ENCODE data around the gene PERM1. TPM values are rescaled to one million over a fixed set of nuclear protein-coding genes. Genes with fewer than 3 reads are reported as not detected.
A peak's percentile ranks its signal among the peaks of the same experiment; 100 is the strongest.

The PERM1 gene
- total RNA-seq, 1 donor: 0.43 TPM

DNA sequence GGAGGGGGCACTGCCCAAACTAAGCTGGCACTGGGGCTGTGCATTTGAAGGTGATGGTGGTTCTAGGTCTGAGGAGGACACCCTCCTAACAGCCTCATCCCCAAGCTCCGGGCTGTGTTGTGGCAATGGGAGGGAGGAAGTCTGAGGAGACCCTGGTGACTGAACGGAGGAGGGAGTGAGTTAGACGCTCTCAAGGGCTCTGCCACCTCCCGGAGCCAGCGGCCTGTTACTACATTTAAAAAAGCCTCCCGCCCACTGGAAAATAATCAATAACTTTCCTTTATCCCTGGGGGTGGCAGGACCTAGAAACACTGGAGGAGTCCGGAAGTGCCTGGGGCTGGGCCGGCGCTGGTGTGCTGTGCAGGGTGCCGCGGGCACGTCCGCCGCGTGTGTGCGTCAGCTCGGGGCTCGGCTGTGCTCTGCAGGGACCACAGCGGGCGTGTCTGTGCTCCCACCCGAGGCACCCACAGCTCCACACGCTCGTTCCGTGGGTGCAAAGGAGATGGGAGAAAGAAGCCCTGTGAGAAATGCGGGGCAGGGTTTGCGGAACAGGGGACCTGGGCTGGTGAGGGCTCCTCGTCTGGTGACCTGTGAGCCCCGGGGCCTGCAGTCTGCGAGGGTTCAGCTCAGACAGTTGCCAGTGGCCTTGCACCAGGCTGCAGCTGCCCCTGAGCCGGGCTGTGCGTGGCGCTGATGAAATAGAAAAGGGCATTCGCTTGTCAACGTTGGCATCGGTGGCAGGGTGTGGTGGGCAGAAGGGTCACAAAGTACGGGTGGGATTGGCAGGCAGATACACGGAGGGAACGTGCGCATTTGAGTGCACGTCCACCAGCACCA, 52.9 kb downstream of the PERM1 start:
- TF ChIP-seq, protein P1, sequence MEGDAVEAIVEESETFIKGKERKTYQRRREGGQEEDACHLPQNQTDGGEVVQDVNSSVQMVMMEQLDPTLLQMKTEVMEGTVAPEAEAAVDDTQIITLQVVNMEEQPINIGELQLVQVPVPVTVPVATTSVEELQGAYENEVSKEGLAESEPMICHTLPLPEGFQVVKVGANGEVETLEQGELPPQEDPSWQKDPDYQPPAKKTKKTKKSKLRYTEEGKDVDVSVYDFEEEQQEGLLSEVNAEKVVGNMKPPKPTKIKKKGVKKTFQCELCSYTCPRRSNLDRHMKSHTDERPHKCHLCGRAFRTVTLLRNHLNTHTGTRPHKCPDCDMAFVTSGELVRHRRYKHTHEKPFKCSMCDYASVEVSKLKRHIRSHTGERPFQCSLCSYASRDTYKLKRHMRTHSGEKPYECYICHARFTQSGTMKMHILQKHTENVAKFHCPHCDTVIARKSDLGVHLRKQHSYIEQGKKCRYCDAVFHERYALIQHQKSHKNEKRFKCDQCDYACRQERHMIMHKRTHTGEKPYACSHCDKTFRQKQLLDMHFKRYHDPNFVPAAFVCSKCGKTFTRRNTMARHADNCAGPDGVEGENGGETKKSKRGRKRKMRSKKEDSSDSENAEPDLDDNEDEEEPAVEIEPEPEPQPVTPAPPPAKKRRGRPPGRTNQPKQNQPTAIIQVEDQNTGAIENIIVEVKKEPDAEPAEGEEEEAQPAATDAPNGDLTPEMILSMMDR (IDR thresholded peaks at IDR 0.05; ENCODE audit: insufficient read depth, low read depth, low read length): no peak
- H3K4me3 ChIP-seq (ENCODE audit: low read depth, low read length): no peak overlapping the region
- DNase-seq (ENCODE audit: low read depth): no peak

DNA sequence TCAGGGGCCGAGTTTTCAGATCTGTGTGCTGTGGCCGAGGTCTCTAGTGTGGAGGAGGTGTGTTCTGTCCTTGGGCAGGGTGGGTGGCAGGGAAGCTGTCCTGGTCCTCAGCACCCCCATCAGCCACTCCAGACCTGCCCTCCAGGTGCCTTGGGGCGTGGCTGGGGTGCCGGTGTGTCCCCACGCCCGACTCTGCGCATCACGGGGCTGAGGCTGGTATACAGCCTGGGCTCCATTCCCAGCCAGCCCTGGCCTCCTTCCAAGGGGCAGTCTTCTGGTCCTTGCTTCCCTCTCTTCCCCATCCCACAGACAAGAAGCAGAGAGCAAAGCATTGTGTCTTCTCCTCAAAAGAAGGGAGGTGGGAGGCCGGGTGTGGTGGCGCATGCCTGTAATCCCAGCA, 54.1 kb downstream of the PERM1 start:
- TF ChIP-seq, protein P1 (IDR thresholded peaks at IDR 0.05; ENCODE audit: insufficient read depth, low read depth, low read length): no peak
- no peak overlapping the region for H3K4me3 ChIP-seq (ENCODE audit: low read depth, low read length)
- no peak for DNase-seq (ENCODE audit: low read depth)

DNA sequence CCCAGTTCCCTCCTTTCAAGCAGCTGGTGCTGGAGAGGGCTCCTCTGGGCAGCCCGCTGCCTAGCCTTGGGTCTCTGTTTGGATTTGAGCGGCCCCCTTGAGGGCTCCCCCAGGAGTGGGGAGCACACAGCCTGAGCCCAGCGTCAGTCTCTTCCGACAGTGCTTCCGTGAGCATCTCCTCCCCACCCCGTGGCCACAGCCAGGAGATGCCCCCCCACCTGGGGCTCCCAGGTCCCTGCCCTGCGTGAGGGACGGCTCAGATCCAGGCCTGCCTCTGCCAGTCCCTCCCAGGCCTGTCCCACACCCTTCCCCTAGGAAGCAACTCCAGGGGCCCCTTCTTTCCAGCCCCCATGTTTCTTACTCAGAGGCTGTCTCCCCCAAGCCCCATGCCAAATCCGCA, 54.7 kb downstream of the PERM1 start:
- DNase-seq (ENCODE audit: low read depth): no peak

DNA sequence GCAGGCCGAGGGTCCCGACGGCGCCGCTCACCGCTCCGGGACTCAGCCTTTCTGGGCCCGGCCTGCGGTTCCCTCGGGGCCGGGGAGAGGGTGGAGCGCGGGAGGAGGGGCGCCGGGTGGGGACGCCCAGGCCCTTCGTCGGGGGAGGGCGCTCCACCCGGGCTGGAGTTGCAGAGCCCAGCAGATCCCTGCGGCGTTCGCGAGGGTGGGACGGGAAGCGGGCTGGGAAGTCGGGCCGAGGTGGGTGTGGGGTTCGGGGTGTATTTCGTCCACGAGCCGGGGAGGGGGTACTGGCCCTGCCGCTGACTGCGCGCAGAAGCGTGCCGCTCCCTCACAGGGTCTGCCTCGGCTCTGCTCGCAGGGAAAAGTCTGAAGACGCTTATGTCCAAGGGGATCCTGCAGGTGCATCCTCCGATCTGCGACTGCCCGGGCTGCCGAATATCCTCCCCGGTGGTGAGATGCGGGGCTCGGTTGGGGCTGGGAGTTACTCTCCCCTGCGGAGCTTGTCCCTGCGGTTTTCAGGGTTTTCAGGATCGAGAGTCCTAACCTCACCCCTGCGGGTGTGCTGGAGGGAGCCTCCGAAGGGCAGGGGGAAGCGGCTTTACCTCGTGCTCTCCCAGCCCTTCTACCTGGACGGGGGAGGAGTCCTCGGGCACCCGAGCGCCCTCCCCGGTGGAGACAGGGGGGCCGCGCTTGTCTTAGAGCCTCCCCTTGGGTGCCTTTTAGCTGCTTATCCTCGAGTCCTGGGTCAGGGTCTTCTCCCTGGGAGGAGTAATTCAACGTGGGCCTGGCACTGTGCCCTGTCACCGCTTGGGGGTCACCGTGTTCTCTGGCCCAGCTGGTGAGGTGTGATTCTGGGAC, 56.1 kb downstream of the PERM1 start:
- peak; percentile 45 for DNase-seq (ENCODE audit: low read depth)
- TF ChIP-seq, protein P1 (IDR thresholded peaks at IDR 0.05; ENCODE audit: insufficient read depth, low read depth, low read length): peak; percentile 13
- H3K4me3 ChIP-seq (ENCODE audit: low read depth, low read length): peak overlapping the region; percentile 29

More for the DNA sequence above, 54.7 kb downstream of the PERM1 start:
- TF ChIP-seq, protein P1 (IDR thresholded peaks at IDR 0.05; ENCODE audit: insufficient read depth, low read depth, low read length): no peak
- no peak overlapping the region for H3K4me3 ChIP-seq (ENCODE audit: low read depth, low read length)

Small RNAs within 50 kb of the gene (small RNA-seq; reads per million reads assigned to genes)
- gene AL645608.3: not detected

Other genes starting within 250 kb of the PERM1 start
- 2.2 and 7.7 TPM in 2 replicates for gene SAMD11, start 58.2 kb downstream of the PERM1 start, total RNA-seq
- gene NOC2L, start 22.8 kb downstream of the PERM1 start, total RNA-seq: 66.7 and 76.9 TPM in 2 replicates
- gene KLHL17, start 21.5 kb downstream of the PERM1 start, total RNA-seq: 6.0 and 9.3 TPM in 2 replicates
- 1.7 and 1.9 TPM in 2 replicates for gene PLEKHN1, start 15.6 kb downstream of the PERM1 start, total RNA-seq
- 2.2 and 8.1 TPM in 2 replicates for gene HES4, start 18.0 kb upstream of the PERM1 start, total RNA-seq
- gene ISG15, start 31.4 kb upstream of the PERM1 start, total RNA-seq: 132 and 137 TPM in 2 replicates
- 77.0 and 95.9 TPM in 2 replicates for gene AGRN, start 38.0 kb upstream of the PERM1 start, total RNA-seq
- not detected in 2 replicates for gene RNF223, start 92.2 kb upstream of the PERM1 start, total RNA-seq
- gene C1orf159, start 134.0 kb upstream of the PERM1 start, total RNA-seq: 6.5 and 7.1 TPM in 2 replicates
- not detected in 2 replicates for gene TTLL10, start 191.8 kb upstream of the PERM1 start, total RNA-seq
- not detected in 2 replicates for gene TNFRSF18, start 224.5 kb upstream of the PERM1 start, total RNA-seq
- gene TNFRSF4, start 232.1 kb upstream of the PERM1 start, total RNA-seq: 0.32 and 0.43 TPM in 2 replicates
- gene SDF4, start 249.9 kb upstream of the PERM1 start, total RNA-seq: 88.9 and 99.9 TPM in 2 replicates